ENCODE results near the gene FAM53C. TPM values are rescaled to one million over a fixed set of nuclear protein-coding genes. Genes with fewer than 3 reads are reported as not detected.

FAM53C gene
- total RNA-seq, 3 donors from 2014 or later, result 16.6 to 31.0 (median 23.3) TPM

GRCh38 chr5:138352071-138352721, 14.1 kb downstream of the FAM53C start, which contains the start of gene KDM3B:
KDM3B (plus strand) TSS chr5:138352685; CDS start chr5:138352796, 111 bp downstream.
- H3K4me3 ChIP-seq, result peak within 1 kb of the TSS; percentile 86 to 94 (median 93)
- DNase-seq (ENCODE audit: low spot score in 2 of 2), result peak; percentile 72 to 79
- no peaks in the 10 kb centered on the region for H3K27me3 ChIP-seq
- H3K9me3 ChIP-seq, result no peaks in the 10 kb centered on the region
- H3K36me3 ChIP-seq, result no peaks in the 10 kb centered on the region
- TF ChIP-seq POLR2AphosphoS5 (IDR thresholded peaks at IDR 0.05) (peak; percentile 44 to 63 (median 49)), CTCF (IDR thresholded peaks at IDR 0.05) (peak; percentile 94 to 100 (median 97)), POLR2A (IDR thresholded peaks at IDR 0.05) (no peak)
- peaks cover 0 to 6% of the 10 kb centered on the region in 2 donors for H3K4me1 ChIP-seq
- intact Hi-C loops (cut with DNase I; ENCODE audit: low total_unique reads), result no loop called here
- peak within 1 kb of the TSS; percentile 98 to 99 for H3K27ac ChIP-seq

DNA sequence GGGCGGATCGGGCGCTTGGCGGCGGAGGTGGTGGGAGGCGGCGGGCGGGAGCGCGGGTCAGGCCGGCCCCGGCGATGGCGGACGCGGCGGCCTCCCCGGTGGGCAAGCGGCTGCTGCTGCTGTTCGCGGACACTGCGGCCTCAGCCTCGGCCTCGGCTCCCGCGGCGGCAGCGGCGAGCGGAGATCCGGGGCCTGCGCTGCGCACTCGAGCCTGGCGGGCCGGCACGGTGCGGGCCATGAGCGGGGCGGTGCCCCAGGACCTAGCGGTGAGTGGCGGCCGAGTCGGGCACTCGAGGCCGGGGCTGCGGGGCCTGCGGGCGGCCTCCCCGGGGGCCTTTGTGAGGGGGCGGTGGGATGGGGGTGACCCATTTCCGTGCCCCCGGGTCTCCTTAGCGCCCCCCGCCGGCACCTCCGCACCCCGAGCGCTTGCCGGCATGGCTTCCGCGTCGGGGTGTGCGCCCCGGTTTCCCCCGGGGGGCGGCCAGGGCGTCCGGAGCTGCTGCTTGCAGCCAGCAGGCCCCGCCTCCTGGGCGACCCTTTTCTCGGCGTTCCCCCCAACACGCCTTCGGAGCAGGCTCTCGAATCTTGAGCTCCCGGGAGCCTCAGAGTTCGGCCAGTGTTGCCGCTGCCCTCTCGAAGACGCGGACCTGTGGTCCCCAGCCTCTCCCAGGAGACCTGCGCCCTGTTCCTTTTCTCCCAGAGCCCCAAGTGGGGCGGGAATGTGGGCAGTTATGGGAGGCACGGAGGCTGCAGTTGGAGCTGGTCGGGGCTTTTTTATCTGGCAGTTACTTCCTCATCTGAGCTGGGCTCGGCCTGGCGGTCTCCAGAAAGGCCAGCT, 14.9 kb downstream of the FAM53C start:
- Histone ChIP-seq H3K4me1 (peaks cover 0 to 6% of the 10 kb centered on the region in 2 donors), H3K27me3 (no peaks in the 10 kb centered on the region), H3K27ac (peak overlapping the region; percentile 98 to 99), H3K36me3 (no peaks in the 10 kb centered on the region), H3K4me3 (peak overlapping the region; percentile 86 to 94 (median 93)), H3K9me3 (no peaks in the 10 kb centered on the region)
- DNase-seq (ENCODE audit: low spot score in 2 of 2), result peak; percentile 59 to 61
- intact Hi-C loops (cut with DNase I; ENCODE audit: low total_unique reads), result no loop called here
- peak; percentile 47 for TF ChIP-seq POLR2A (IDR thresholded peaks at IDR 0.05)
- peak in 1 of 3 donors; percentile 4 for TF ChIP-seq CTCF (IDR thresholded peaks at IDR 0.05)
- peak; percentile 49 to 61 (median 51) for TF ChIP-seq POLR2AphosphoS5 (IDR thresholded peaks at IDR 0.05)

- intact Hi-C loops (cut with DNase I; ENCODE audit: low total_unique reads), result no loop called here
- Histone ChIP-seq H3K4me1 (peaks cover 0 to 6% of the 10 kb centered on the region in 2 donors), H3K27ac (peak overlapping the region; percentile 98 to 99), H3K27me3 (no peaks in the 10 kb centered on the region), H3K4me3 (peak overlapping the region; percentile 86 to 94 (median 93)), H3K9me3 (no peaks in the 10 kb centered on the region), H3K36me3 (no peaks in the 10 kb centered on the region)
- TF ChIP-seq POLR2AphosphoS5 (IDR thresholded peaks at IDR 0.05) (no peak), CTCF (IDR thresholded peaks at IDR 0.05) (no peak), POLR2A (IDR thresholded peaks at IDR 0.05) (no peak)
- DNase-seq (ENCODE audit: low spot score in 2 of 2), result no peak
Observed at GRCh38 chr5:138353560-138354080, 15.6 kb downstream of the FAM53C start.

DNA sequence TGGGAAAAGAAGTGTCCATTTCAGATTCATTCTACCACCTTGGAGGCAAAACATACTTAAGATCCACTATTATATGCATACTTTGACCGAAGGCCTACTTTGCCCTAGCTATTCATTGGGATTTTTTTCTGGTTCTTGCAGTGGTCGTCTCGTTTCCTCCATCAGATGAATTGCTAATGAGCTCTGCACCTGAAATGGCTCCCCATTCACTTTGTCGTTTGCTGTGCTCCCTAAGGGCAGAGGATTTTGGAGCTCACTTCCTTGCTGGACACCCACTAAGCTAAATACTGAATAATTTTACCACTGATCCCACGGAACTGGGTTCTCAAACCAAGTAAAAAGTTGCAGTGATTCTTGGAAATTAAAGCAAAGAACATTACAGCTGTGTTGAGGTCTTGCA, 16.3 kb downstream of the FAM53C start:
- TF ChIP-seq POLR2AphosphoS5 (IDR thresholded peaks at IDR 0.05) (no peak), POLR2A (IDR thresholded peaks at IDR 0.05) (no peak), CTCF (IDR thresholded peaks at IDR 0.05) (no peak)
- H3K4me3 ChIP-seq, result peak overlapping the region; percentile 86 to 94 (median 93)
- intact Hi-C loops (cut with DNase I; ENCODE audit: low total_unique reads), result no loop called here
- peaks cover 0 to 6% of the 10 kb centered on the region in 2 donors for H3K4me1 ChIP-seq
- no peaks in the 10 kb centered on the region for H3K9me3 ChIP-seq
- H3K36me3 ChIP-seq, result no peaks in the 10 kb centered on the region
- H3K27me3 ChIP-seq, result no peaks in the 10 kb centered on the region
- no peak for DNase-seq (ENCODE audit: low spot score in 2 of 2)
- H3K27ac ChIP-seq, result peak overlapping the region; percentile 98 to 99
